ENCODE results near the gene TUBG1.

DNA sequence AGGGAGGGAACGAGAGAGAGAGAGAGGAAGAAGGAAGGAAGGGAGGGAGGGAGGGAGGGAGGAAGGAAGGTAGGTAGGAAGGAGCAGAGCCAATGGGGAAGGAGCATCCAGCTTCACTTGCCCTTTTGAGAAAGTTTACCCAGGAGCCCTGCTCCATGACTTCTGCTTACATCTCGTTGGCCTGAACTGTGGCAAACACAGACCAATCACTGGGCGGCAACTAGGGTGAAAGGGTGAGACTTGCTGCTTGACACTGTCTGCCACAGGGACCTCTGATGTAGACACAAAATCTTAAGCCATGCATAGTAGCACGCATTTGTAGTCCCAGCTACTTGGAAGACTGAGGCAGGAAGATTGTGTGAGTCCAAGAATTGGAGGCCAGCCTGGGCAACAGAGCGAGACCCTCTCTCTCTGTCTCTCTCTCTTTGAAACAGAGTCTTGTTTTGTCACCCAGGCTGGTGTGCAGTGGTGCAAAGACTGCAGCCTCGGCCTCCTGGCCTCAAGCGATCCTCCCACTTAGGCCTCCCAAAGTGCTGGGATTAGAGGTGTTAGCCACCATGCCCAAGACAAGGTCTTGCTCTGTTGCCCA, 30.1 kb downstream of the TUBG1 start:
- TF ChIP-seq EZH2 (IDR thresholded peaks at IDR 0.05) (no peak), POLR2AphosphoS5 (IDR thresholded peaks at IDR 0.05; ENCODE audit: borderline replicate concordance, low read depth, low read length) (no peak), FOXP2 (optimal IDR thresholded peaks at IDR 0.05; ENCODE audit: control extremely low read depth, extremely low read length, insufficient read depth) (no peak)
